NCI-H748 treated with DMSO at 0.1 percent for 48 hours (cell line): ENCODE results near the gene ITPRIP.

Source experiments
- DNase-seq: peaks from one replicate; lab custom pipeline; 2025; lab: John Stamatoyannopoulos, UW

ITPRIP gene

DNA sequence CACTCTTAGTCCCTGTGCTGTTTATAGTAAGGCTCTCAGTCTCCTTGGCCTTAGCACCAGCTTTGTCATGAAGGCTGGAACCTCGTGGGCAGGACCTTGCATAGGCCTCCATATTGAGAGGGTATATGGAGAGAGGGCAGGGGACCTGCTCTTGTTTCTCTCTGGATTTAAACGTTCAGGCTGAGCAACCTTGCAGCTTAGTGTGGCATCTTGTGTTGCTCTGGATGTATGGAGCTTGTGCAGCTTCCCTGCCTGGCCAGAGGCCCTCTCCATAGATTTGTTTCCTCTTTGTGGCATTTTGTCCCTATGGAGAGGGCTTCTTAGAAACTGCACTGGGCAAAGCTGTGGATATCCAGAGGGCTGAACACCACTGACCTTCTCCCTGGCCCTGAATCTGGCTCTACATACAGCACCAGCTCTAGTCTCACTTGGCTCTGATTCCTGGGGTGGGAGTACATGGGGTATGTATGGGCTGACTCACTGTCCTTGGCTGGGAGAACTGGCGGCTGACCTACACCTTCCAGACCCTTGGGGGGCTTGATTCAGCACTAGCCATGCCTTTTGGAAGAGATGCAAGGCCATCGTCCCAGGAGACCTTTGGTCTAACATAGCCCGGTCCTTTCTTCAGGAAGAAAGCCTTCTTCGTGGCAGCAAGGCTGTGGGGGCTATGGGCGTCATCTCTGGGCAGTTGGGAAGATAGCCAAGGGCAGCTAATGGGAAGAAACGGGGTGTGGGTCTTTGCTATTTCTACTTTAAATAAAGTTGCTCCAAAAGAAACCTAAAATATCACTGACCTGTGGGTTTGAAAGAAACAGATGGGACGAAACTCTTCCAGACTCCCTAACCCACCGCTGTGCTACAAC is 30.5 kb downstream of the ITPRIP start:
- no peak for DNase-seq

DNA sequence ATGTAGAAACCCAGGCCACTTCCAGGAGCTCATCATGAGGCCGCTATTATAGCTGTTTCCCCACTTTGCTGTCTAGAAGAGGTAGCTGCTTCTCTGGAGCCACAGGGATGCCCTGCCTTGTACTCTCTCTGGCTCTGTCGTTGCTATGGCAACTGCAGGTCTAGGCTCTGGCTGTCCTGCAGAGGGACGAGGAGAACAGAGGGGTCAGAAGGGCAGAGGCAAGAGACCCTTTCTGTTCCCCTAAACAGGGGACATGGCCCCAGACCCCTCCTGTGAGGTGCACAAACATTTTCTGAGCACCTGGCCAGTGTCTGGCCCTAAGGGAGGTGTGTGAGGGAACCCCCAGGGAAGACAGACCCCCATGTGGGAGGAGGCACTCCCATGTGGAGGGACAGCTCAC is 31.4 kb downstream of the ITPRIP start:
- DNase-seq, result no peak

DNA sequence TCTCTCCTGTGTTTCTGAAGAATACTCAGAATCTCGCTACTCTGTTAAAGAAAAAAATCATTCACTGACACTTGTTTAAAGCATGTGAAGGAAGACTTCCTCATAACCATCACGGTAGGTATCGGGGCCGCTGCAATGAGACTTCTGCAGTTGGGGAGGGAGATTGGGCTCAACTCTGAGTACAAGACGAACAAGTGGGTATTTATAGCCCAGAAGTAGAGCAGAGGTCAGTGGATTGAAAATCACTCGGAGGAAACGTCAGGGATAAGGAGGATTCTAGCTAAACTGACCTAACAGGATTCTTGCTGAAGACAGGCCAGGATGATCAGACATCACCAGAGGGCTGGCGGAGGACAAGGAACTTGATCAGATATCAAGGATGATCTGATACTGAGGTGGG is 33.3 kb downstream of the ITPRIP start:
- DNase-seq, result no peak

DNA sequence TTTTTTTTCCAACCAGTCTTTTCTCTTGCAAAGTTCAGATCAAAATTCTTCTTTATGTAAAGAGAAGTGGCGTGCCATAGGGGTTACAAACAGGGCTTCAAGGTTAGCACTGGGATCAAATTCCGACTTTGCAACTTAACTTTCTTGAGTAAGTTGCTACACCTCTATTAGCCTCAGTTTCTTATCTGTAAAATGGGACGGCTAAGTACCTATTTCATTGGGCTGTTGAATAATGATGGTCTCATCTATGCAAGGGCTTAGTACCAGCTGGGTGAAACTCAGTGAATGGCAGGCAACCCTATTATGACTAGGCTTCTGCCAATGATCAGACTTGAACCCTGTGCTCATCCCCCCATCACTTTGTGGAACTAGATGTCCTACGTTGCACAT is 33.9 kb downstream of the ITPRIP start:
- no peak for DNase-seq

DNA sequence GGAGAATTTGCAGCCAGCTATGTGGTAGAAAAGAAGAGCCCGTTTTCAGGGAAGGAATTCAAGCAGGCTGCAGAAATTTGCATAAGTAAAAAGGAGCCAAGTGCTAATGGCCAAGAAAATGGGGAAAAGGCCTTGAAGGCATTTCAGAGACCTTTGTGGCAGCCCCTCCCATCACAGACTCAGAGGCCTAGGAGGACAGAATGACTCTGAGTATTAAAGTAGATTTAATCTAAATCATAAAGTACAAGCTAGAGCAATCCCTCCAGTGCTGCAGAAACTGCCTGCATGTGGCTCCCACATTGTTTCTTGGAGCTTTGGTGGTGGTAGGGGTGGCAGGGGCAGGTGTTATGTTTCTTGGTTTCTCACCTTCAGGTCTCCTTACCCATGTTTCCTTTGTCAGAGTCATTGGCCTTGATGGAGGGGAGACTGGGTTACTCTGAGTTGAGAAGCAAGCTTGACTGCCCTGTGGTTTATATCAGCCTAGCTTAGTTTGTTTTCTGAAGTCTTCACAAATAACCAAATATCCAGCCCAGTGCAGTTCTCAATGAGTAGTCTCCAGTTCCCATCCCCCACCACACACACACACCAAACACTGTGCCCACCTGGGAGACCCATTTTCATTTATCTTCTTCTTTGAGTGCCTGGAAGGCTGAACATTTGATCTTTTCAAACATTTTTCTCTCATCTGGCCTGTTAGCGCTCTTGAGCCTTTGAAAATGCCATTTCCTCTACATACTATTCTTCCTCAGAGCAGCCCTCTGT is 34.5 kb downstream of the ITPRIP start:
- DNase-seq, result no peak

DNA sequence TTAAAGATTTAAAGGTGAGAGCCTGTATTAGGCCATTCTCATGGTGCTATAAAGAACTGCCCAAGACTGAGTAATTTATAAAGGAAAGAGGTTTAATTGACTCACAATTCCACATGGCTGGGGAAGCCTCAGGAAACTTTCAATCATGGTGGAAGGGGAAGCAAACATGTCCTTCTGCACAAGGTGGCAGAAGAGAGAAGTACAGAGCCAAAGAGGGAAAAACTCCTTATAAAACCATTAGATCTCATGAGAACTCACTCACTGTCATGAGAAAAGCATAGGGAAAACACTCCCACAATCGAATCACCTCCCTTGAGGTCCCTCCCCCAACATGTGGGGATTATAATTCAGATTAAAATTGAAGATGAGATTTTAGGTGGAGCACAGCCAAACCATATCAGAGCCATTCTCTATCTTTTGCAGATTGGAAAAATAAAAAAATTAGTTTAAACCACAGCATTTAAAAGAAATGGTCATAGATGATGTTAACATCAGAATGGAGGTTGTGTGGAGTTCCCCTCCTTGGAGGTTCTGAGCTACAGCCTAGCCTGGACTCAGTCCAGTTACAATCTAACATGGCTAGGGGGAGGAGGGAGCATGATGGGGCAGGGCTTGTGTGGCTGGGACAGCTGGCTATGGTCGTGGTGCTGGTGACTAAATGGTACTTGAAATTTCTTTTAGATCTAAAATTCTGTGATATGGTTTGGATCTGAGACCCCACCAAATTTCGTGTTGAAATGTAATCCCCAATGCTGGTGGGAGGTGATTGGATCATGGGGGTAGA is 36.2 kb downstream of the ITPRIP start:
- DNase-seq, result no peak

DNA sequence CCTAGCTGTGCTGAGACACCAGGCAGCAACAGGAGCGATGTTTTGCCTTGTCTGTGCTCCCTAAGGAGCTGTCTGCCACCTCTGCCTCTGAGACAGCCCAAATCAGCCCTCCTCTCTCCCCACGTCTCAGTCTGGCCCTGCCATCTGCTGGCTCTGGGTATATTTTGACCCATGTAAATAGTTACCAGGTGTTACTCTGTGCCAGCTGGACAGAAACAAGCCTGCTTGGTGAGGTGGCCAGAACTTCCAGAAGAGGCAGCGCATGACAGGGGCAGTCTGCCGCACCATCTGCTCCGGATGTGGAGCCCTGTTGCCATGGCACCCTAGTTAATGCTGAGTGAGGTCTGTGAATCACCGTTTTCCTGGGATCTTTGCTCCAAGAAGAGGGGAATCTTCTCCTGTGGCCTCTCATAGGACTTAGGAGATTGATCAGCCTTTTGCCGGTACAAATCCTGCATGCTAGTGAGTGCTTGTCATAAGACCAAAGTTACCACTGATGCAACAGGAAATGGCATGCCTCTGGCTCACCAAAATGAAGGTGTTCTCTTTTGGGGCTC is 37.5 kb downstream of the ITPRIP start:
- DNase-seq, result peak; percentile 57

DNA sequence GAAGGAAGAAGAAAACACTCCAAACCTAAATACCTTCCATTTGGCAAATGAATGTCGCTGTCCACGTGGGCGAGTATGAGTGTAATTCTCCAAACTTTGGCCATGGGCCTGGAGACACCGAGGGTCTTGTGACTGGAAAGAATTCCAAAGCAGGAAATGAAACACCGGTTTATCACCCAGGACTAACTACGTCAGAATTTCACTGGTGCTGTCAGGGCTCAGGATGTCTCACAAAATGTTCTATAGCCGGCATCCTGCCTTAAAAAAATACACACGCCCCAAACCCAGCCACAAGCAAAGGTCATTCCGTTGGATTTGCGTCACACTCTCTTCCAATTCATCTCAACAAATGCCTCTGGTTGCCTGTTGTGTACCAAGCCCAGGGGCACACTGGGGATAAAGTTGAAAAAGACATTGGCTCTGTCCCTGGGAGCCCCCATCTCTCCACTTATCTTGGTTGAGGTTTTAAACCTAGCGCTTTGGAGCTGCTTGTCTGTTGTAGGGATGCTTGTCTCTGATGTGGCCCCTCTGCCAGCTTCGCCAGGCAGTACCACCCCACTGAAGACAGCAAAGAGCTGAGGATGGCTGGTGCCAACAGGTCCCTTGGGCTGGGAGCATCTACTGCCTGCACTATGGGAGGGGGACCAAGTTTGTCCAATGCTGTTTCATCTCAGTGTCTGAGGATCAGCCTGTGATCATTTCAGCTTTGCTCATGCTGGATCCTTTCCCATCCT is 38.1 kb downstream of the ITPRIP start:
- no peak for DNase-seq

DNA sequence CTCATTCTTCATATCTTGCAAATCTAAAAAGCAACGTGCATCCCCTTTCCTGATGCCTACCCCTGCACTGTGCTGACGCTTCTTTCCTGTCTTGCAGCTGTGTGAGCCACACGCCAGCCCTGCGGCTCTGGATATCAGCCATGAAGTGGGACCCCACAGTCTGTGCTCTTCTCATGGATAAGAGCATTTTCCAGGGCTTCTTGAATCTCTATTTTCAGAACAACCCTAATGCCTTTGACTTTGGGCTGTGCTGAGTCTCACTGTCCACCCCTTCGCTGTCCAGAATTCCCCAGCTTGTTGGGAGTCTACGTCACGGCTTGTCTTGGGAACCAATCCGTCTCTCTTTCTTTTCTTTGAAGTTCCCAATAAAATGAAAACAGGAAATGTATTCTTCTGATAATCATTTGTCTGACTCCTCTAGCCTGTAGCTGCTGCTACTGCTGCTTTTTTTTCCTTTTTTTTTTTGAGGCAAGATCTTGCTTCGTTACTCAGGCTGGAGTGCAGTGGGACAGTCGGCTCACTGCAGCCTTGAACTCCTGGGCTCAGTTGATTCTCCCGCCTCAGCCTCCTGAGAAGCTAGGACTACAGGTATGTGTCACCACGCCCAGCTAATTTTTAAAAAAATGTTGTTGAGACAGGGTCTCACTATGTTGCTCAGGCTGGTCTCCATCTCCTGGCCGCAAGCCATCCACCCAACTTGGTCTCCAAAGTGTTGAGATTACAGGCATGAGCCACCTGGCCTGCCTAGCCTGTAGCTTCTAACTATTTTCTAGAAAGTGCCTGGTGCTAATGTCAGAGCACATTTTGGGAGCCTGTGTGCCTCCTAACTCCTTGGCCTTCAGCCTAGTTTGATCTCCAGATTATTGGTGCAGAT is 39.0 kb downstream of the ITPRIP start:
- DNase-seq, result no peak

DNA sequence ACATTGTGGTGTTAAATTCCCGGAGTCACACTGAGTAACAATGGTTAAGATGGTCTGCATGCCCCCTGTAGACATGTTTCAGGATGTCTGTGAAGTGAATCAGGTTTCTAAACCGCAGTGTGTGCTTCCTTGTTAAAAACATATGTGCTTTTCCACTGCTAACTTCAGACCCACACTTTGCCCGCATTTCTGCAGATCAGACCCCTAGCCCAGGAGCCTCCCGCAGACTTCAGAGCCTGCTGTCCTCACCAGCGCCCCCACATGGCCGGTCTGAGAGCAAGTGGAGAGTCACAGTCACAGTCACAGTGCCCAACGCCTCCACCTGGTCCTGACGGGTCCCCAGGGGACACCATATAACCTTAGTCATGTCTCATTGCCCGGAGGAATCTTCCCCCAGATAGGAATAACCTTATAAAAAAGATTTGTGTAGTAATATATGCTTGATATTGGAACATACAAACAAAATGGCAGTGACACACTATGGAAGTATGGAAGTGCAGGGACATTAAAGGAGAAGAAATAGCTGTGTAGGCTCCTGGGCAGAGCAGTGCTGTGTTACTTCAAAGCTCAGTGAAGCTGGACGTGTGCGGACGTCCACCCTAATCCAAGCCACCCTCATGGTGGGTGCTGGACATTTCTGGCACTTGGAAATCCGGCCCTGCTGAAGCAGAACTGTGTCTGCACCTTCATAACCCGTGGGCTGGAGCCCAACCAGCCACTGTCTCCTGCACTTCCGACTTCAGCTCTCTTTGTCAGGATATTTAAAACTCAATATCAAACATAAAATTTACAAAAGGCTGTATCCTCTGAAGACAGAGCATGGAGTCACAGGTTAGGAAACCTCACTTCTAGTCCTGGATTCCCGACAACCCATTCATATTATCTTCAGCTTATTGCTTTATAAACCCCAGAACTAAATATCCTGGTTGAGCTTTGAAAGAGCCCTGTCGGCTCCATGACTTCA is 40.3 kb downstream of the ITPRIP start:
- no peak for DNase-seq

DNA sequence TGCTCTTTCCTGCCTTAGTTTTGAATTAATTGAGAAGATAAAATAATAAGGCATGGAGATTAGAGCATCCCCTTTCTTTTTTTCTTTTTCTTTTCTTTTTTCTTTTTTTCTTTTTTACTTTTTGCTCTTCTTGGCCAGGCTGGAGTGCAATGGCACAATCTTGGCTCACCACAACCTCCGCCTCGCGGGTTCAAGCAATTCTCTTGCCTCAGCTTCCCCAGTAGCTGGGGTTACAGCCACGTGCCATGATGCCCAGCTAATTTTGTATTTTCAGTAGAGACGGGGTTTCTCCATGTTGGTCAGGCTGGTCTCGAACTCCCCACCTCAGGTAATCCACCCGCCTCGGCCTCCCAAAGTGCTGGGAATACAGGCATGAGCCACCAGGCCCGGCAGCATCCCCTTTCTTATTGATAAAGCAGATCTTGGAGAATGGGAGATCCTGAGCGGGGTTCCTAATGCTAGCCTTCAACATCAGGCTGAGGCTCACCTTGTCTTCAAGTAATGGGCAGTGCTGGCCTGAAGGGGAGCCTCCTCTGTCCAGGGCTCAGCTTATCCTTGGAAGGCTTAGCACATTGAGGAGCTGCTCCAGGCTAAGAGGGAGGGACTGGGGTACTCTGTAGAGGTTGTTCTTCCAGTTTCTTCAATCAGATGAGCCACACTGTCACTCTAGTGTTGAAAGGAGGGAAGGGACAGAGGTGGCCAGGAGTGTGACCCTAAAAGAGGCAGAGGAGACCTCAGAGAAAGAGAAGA is 41.4 kb downstream of the ITPRIP start:
- DNase-seq, result no peak

DNA sequence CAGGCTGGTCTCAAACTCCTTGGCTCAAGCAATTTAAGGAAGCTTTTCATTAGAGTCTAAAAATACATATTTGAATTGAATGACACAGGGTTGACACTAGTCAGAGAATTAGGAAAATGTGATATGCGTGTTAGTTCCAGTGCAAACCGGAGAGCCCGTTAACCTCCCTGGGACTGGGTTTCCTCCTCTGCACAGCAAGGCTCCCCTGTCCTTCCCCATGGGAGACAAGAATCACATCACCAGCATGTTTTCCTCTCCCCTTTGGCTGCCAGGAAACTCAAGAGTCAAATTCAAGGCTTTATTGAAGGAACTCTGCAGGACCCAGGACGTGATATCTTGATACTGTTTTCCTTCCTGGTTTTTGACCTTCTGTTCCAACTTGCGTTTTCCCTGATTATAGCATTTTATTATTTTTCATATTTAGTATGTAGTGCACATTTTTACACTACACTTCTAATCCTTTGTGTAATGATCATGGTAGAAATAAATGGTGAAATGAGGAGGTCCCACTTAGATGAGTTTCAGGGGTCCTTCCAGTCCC is 44.4 kb downstream of the ITPRIP start:
- DNase-seq, result no peak

DNA sequence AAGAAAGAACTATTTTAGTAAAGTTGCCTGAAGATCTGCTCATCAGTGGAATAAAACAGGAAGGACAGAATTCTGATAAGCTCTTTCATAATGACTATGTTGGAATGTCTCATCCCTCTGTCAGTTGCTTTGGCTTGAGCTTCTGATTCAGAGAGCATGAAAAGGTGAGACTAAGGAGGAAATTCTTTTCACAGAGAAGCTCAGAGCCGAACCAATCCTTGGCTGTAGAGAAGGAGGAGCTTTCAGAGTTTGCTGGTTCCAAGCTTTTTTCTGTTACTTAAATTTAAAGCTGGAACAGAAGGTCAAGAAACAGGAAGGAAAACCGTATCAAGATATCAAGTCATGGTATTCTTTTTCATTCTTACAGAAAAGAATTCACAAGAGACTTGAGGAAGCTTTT is 45.3 kb downstream of the ITPRIP start:
- no peak for DNase-seq

DNA sequence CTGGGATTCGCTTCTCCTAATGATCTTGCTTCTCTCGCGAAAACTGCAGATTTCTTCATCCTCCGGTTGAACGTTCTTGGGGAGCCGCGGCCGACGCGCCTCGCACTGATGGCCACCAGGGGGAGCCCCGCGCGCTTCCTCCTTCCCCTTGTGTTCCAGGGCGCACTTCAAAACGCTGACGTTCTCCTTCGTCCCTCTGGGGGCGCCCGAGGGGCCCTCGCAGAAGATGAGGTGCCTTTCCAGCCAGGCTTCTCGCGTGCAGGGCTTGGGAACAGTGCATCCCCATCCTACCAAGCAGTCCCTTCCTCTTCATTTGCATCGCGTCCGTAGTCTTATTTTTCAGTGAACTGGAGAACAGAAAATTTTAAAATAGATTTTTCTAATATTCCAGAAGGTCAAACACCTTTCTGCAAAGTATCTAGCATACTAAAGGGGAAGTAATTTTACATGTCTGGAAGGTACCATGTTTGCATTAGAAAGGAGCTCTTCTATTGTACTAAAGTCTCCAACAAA is 46.8 kb downstream of the ITPRIP start:
- peak; percentile 66 for DNase-seq

DNA sequence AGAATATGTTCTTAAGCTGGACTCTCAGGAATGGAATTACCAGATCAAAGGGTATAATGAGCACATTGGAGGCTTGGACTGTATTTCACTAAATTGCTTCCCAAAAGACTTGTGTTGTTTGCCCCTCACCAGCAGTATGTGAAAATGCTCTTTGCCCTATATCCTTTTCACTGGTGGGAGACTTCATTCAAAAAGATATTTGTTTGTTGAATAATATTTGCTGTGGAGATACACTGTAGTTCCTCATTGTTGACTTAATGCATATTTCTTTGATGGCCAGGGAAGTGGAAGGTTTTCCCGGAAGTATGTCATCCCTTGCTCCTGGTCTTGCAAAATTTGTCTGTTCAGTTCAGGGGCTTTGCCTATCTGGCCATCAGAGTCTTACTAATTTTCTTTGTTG is 49.9 kb downstream of the ITPRIP start:
- no peak for DNase-seq

DNA sequence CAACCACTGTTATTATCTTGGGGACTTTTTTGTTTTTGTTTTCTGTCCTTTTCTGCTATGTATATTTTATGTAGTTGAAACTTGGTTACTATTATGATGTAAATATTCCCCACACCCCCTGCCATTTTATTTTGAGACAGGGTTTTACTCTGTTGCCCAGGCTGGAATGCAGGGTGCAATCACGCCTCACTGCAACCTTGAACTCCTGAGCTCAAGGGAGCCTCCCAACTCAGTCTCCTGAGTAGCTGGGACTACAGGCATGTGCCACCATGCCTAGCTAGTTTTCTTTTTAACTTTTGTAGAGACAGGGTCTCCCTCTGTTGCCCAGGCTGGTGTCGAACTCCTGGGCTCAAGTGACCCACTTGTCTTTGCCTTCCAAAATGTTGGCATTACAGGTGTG is 51.3 kb downstream of the ITPRIP start:
- no peak for DNase-seq

DNA sequence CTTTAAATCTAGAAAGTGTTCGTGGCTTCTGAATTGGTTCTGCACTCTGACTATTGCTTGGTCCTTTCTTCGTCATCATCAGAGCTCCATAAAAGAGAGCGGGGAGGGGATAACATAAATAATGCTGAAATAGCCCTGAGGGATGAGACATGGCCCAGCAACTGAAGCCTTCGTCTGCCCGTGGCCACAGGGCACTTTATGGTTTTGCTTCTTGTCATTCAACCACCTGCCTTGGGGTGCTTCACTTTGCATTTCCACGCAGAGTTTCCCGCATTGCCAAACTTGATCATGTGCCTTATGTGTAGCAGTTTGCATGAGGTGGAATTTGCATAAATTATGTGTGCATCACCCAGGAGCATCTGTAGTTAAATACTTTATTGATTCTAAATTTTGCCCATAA is 53.4 kb downstream of the ITPRIP start:
- DNase-seq, result no peak

DNA sequence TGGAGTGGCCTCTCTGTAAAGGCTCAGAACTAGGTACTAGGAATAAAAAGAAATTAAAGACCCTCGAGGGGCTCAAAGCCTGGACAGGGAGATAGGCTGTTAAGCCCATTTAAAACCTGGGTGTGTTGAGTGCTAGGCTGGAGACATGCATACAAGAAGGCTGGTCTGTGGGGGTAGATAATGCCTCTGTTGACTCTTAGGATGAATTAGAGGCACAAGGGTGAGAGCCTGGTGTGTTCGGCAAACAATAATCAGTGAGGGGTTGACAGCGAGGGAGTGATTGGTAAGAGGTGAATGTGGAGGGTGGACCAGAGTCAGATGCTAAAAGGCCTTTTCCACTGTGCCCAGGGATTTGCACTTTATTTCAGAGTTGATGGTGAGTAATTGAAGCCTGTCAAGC is 56.6 kb downstream of the ITPRIP start:
- peak; percentile 52 for DNase-seq
